SK-N-SH (cell line): ENCODE results near the gene DQX1. TPM values are rescaled to one million over a fixed set of nuclear protein-coding genes. Genes with fewer than 3 reads are reported as not detected.

ENCODE experiments used
- CTCF ChIA-PET: fragments of 300-600, 350-600 bp; formaldehyde crosslinking; extraction: SDS; loops from one replicate; lab custom pipeline; 2021; lab: Yijun Ruan, JAX
- POLR2A ChIA-PET: fragments of 350-600 bp; sonication (Branson Sonifier 250); formaldehyde crosslinking; extraction: SDS; loops from one replicate; lab custom pipeline; 2020; ENCODE audit warnings: antibody characterized with exemption, inconsistent platforms; lab: Yijun Ruan, JAX
- DNase-seq: peaks from one replicate; pipeline ENCODE4 v3.0.0; 2012
- H2AFZ ChIP-seq: fragments of 200-600 bp; sonication (generic); 2 replicates; pipeline ENCODE4 v1.8.1; 2016; ENCODE audit warnings: antibody characterized with exemption, mild to moderate bottlenecking, low read depth
- H3F3A ChIP-seq: fragments of 200-600 bp; sonication (generic); replicated peaks from 2 replicates; pipeline ENCODE3; 2016; ENCODE audit warnings: antibody characterized with exemption, mild to moderate bottlenecking; ENCODE audit not compliant: insufficient read depth
- H3K27ac ChIP-seq, 2 experiments: fragments of 200-500 bp in 1 of 2; fragments of 200-600 bp in 1 of 2; sonication (Bioruptor generic) in 1 of 2; sonication (generic), shearing (Covaris generic) in 1 of 2; 2 replicates each; pipeline versions ENCODE4 v1.5.1 to v1.6.1; 2014 to 2016; ENCODE audit warnings: low read depth in 2 of 2, inconsistent platforms in 1 of 2, low read length in 1 of 2, mild to moderate bottlenecking in 1 of 2, mixed read lengths in 1 of 2
- H3K27me3 ChIP-seq: fragments of 200-600 bp; sonication (generic), shearing (Covaris generic); 2 replicates; pipeline ENCODE4 v1.6.1; 2016; ENCODE audit warnings: mixed run types; ENCODE audit not compliant: insufficient read depth
- H3K36me3 ChIP-seq, 2 experiments: fragments of 200-500 bp in 1 of 2; fragments of 200-600 bp in 1 of 2; sonication (Bioruptor generic) in 1 of 2; sonication (generic) in 1 of 2; replicated peaks in 1 of 2; 2 replicates each; pipeline versions ENCODE3 to v1.5.1; 2014 to 2016; ENCODE audit warnings: low read length in 1 of 2, mild to moderate bottlenecking in 1 of 2; ENCODE audit not compliant: insufficient read depth in 2 of 2, control insufficient read depth in 1 of 2
- H3K4me1 ChIP-seq, 2 experiments: fragments of 200-500 bp in 1 of 2; fragments of 200-600 bp in 1 of 2; sonication (Bioruptor generic) in 1 of 2; sonication (generic), shearing (Covaris generic) in 1 of 2; 2 replicates each; pipeline versions ENCODE4 v1.5.1 to v1.6.1; 2014 to 2016; ENCODE audit warnings: low read depth in 1 of 2, low read length in 1 of 2, mixed run types in 1 of 2; ENCODE audit not compliant: insufficient read depth in 2 of 2, control insufficient read depth in 1 of 2
- H3K4me2 ChIP-seq: fragments of 200-600 bp; sonication (generic), shearing (Covaris generic); 2 replicates; pipeline ENCODE4 v1.6.1; 2017; ENCODE audit warnings: mixed run types
- H3K4me3 ChIP-seq, 2 experiments: fragments of 200-500 bp in 1 of 2; fragments of 200-600 bp in 1 of 2; sonication (Bioruptor generic) in 1 of 2; sonication (generic), shearing (Covaris generic) in 1 of 2; 2 replicates each; pipeline versions ENCODE4 v1.5.1 to v1.8.1; 2014 to 2016; ENCODE audit warnings: low read depth in 2 of 2, inconsistent platforms in 1 of 2, low read length in 1 of 2, mild to moderate bottlenecking in 1 of 2, mixed read lengths in 1 of 2, moderate library complexity in 1 of 2
- H3K79me2 ChIP-seq: fragments of 200-600 bp; sonication (generic); 2 replicates; pipeline ENCODE4 v1.8.1; 2017; ENCODE audit warnings: mild to moderate bottlenecking; ENCODE audit not compliant: insufficient read depth
- H3K9ac ChIP-seq: fragments of 200-600 bp; sonication (generic); 2 replicates; pipeline ENCODE4 v1.6.1; 2017; ENCODE audit warnings: mixed run types
- H3K9me2 ChIP-seq: fragments of 200-600 bp; sonication (generic); 2 replicates; pipeline ENCODE4 v1.6.1; 2017; ENCODE audit warnings: mixed run types
- H3K9me3 ChIP-seq: fragments of 200-600 bp; sonication (generic); 2 replicates; pipeline ENCODE4 v1.6.1; 2017; ENCODE audit warnings: mixed run types, mild to moderate bottlenecking, moderate library complexity
- H4K20me1 ChIP-seq: fragments of 200-600 bp; sonication (generic); 2 replicates; pipeline ENCODE4 v1.6.1; 2017; ENCODE audit warnings: mild to moderate bottlenecking, mixed run types; ENCODE audit not compliant: insufficient read depth
- ELF1 ChIP-seq: IDR thresholded peaks from 2 replicates; pipeline ENCODE4 v1.4.0; 2012
- FOSL2 ChIP-seq: IDR thresholded peaks from 2 replicates; pipeline ENCODE4 v1.4.0; 2012; ENCODE audit warnings: low read depth, mild to moderate bottlenecking, moderate library complexity, borderline replicate concordance
- FOXJ3 ChIP-seq: sonication (generic); formaldehyde crosslinking; IDR thresholded peaks from 2 replicates; pipeline ENCODE4 v1.5.1; 2020; ENCODE audit warnings: mild to moderate bottlenecking, missing genetic modification reagents
- FOXM1 ChIP-seq: IDR thresholded peaks from 2 replicates; pipeline ENCODE4 v1.4.0; 2012; ENCODE audit warnings: low read depth, mild to moderate bottlenecking
- GABPA ChIP-seq: IDR thresholded peaks from 2 replicates; pipeline ENCODE4 v1.4.0; 2012; ENCODE audit warnings: low read depth, mild to moderate bottlenecking
- JUND ChIP-seq: IDR thresholded peaks from 2 replicates; pipeline ENCODE4 v1.4.0; 2012
- MAX ChIP-seq: IDR thresholded peaks from 2 replicates; pipeline ENCODE4 v1.4.0; 2012; ENCODE audit warnings: low read depth
- NFIC ChIP-seq: IDR thresholded peaks from 2 replicates; pipeline ENCODE4 v1.4.0; 2012; ENCODE audit warnings: borderline replicate concordance
- NRF1 ChIP-seq: IDR thresholded peaks from 2 replicates; pipeline ENCODE4 v1.6.1; 2012; ENCODE audit warnings: low read depth, mild to moderate bottlenecking, low read length
- POLR2AphosphoS5 ChIP-seq: IDR thresholded peaks from 2 replicates; pipeline ENCODE4 v1.6.1; 2012; ENCODE audit warnings: low read depth, low read length
- RFX5 ChIP-seq: IDR thresholded peaks from 2 replicates; pipeline ENCODE4 v1.6.1; 2012; ENCODE audit warnings: mild to moderate bottlenecking, improper control_type of control experiment, low read length
- SIN3A ChIP-seq: IDR thresholded peaks from 2 replicates; pipeline ENCODE4 v1.6.1; 2012; ENCODE audit warnings: low read depth, mild to moderate bottlenecking, low read length, moderate library complexity, borderline replicate concordance
- SMC3 ChIP-seq: IDR thresholded peaks from 2 replicates; pipeline ENCODE4 v1.6.1; 2012; ENCODE audit warnings: low read depth, low read length, improper control_type of control experiment
- TAF1 ChIP-seq: IDR thresholded peaks from 2 replicates; pipeline ENCODE4 v1.6.1; 2012; ENCODE audit warnings: low read depth, mild to moderate bottlenecking, low read length, moderate library complexity, borderline replicate concordance
- TCF12 ChIP-seq: IDR thresholded peaks from 2 replicates; pipeline ENCODE4 v1.4.0; 2012
- TEAD4 ChIP-seq: IDR thresholded peaks from 2 replicates; pipeline ENCODE4 v1.4.0; 2012; ENCODE audit warnings: mild to moderate bottlenecking, borderline replicate concordance; ENCODE audit not compliant: insufficient read depth
- USF1 ChIP-seq: IDR thresholded peaks from 2 replicates; pipeline ENCODE4 v1.4.0; 2012; ENCODE audit warnings: low read depth, borderline replicate concordance
- ZBTB33 ChIP-seq: IDR thresholded peaks from 2 replicates; pipeline ENCODE4 v1.4.0; 2012; ENCODE audit warnings: low read depth, borderline replicate concordance
- WGBS: methylation state at CpG from one replicate; pipeline ENCODE4 v1.1.6; 2017; ENCODE audit warnings: low lambda C conversion rate; 5-methylcytosine and 5-hydroxymethylcytosine counted together
- polyA plus RNA-seq, 3 experiments: library from polyadenylated mRNA; depleted of rRNA; stranded (reverse); fragments of >200 nt; gene quantifications; 2 replicates each; pipeline ENCODE4 v1.2.3, GENCODE V29; 2012

Gene DQX1
- polyA plus RNA-seq, 1 of the 3 experiments (the other 2 are of a cell fraction) = 1.6 TPM

- no peak overlapping the region for H3K27ac ChIP-seq
- TF ChIP-seq TEAD4 (no peak), FOXJ3 (no peak), POLR2AphosphoS5 (no peak), ZBTB33 (no peak), FOSL2 (no peak), SIN3A (no peak), RFX5 (no peak), MAX (no peak), USF1 (no peak), JUND (no peak), NFIC (no peak), TAF1 (no peak), FOXM1 (no peak), ELF1 (no peak), NRF1 (no peak), SMC3 (no peak), TCF12 (no peak), GABPA (no peak)
- WGBS = 97% methylated on average over 3 of the region's 3 CpGs
- POLR2A ChIA-PET = interaction anchor here (0.5 to 1.0 kb wide), 2 partner anchors 10 to 82 kb away, joined by 3 to 6 read pairs; partner anchors contain the start of gene TLX2
- H4K20me1 ChIP-seq = no peaks in the 10 kb centered on the region
- no peak overlapping the region for H3K4me2 ChIP-seq
- no peak overlapping the region for H3K4me3 ChIP-seq
- peaks cover 19 to 45% of the 10 kb centered on the region in 2 experiments; a peak in 3 of 4 replicates for H3K4me1 ChIP-seq
- no peaks in the 10 kb centered on the region for H3K27me3 ChIP-seq
- H2AFZ ChIP-seq = no peak overlapping the region
- H3K9ac ChIP-seq = no peak overlapping the region
- no peak for DNase-seq
- H3K9me3 ChIP-seq = no peaks in the 10 kb centered on the region
- peaks cover 15 to 20% of the 10 kb centered on the region in 2 experiments for H3K36me3 ChIP-seq
- peaks cover 17% of the 10 kb centered on the region; the same call in 1 of the 2 replicates for H3K79me2 ChIP-seq
- H3K9me2 ChIP-seq = no peaks in the 10 kb centered on the region
- CTCF ChIA-PET = interaction anchor here (1.1 to 7.5 kb wide), 4 partner anchors 8 to 28 kb away, joined by 3 to 56 read pairs (median 7); partner anchors contain the start of genes CCDC142 and TTC31
- H3F3A ChIP-seq = peaks cover 23% of the 10 kb centered on the region
These were observed 21.4 kb downstream of the DQX1 start for GRCh38 chr2:74504591-74504990.
